T47D (cell line): ENCODE data around the gene ARMC9.
"Not testable (repeated sequence)": the region's sequence is repeated elsewhere in the genome, so short reads cannot be mapped to it uniquely, and the experiment has no call there.

ENCODE experiments used
- DNase-seq, 2 experiments: peaks; one replicate each; pipeline versions ENCODE4 v3.0.0 to v3.0.0-alpha.2; 2011 to 2012; ENCODE audit warnings: low read depth in 1 of 2, low spot score in 1 of 2
- JUND ChIP-seq: IDR thresholded peaks from 2 replicates; pipeline ENCODE4 v1.6.1; 2012; ENCODE audit warnings: low read depth
- in situ Hi-C: cut with HindIII; loops from 2 replicates; pipeline ENCODE4 v1.10.0; 2016; ENCODE audit warnings: low sequenced_read_pairs, low pct_unique_long_range_greater_than_20kb

ARMC9 gene

DNA sequence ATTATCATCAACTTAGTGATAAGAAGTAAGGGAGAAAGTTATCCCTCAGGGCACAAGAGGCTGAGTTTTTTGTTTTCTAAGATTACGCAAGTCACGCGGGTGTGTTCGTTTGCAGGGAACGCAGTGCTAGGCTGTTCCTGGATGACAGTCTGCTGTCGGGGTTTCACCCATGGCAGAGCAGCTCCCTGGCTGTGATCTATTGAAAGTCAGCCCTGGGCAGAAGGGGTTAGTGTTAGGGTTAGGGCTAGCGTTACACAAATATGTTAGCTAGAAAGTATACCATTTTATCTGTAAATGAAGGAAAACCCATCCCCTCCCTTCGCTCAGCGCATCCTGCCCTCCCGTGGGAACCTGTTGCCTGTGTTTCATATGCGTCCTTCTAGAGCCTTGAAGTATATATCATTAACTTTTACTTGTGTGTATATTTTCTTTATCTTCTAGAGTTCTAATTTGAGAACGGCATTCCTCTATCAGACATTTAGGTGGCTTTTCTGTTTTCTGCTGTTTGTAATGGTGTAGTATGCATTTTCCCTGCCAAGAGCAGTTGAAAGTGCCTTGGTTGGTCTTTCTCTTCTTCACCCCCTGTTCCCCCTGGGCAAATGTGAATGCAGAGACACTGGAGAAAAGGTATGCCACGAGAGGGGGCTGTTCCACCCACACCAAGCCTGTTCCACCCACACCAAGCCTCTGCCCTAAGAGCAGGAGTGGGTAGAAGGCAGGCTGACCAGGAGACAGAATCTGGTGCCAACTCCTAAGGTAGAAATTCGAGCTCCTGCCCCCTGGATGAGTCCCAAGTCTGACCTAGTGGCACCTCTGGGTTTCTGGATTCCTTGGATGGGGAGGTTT is 47.0 kb downstream of the ARMC9 start:
- peak in 1 of 2 experiments; percentile 44 for DNase-seq

DNA sequence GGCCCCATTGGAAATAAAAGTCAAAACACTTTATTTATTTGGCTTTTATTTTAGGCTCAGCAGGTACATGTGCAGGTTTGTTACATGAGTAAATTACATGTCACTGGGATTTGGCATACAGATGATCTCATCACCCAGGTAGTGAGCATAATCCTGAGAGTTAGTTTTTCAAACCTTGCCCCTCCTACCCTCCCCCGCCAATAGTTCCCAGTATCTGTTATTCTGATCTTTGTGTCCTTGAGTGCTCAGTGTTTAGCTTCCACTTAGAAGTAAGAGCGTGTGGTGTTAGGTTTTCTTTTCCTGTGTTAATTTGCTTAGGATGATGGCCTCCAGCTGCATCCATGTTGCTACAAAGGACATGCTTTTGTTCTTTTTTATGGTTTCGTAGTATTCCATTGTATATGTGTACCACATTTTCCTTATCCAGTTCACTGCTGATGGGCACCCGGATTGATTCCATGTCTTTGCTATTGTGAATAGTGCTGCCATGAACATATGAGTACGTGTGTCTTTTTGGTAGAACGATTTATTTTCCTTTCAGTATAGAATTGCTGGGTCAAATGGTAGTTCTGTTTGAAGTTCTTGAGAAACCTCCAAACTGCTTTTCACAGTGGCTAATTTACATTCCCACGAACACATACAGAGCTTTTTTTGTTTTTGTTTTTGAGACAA is 47.9 kb downstream of the ARMC9 start:
- no peak for DNase-seq
- no peak for TF ChIP-seq JUND
- in situ Hi-C loops, result no loop called here

More for the DNA sequence above, 47.0 kb downstream of the ARMC9 start:
- TF ChIP-seq JUND, result no peak
- in situ Hi-C loops, result no loop called here

DNA sequence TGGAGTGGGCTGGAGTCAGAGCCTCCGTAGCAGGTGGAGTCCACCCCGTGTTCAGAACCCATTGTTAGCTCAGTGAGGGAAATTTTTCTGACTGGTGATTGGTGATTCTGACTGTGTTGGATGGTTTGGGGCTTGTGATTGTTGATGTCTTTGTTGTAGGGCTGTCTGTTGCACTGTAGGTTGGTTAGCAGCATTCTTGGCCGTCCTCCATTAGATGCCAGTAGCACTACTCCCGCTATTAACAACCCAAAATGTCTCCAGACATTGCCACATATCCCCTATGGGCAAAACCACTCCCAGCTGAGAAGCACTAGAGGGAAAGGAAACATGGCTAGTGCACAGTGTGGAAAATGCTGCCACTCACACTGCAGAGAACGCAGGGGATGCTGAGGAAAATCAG is 51.7 kb downstream of the ARMC9 start:
- in situ Hi-C loops, result no loop called here
- TF ChIP-seq JUND, result no peak
- no peak for DNase-seq

- DNase-seq, result no peak
- in situ Hi-C loops, result no loop called here
- TF ChIP-seq JUND, result no peak
These were observed 52.3 kb downstream of the ARMC9 start for GRCh38 chr2:231250698-231251097.

DNA sequence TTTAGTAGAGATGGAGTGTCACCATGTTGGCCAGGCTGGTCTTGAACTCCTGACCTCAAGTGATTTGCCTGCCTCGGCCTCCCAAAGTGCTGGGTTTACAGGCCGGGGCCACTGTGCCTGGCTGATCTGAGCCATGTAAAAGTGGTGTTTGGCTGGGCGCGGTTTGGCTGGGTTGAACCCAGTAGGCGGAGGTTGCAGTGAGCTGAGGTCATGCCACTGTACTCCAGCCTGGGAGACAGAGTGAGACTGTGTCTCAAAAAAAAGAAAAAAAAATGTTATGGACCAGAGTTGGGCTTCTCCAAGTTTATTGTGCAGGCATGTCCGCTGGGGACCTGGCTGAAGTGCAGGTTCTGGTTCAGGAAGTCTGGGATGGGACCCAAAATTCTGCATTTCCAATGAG is 54.9 kb downstream of the ARMC9 start:
- DNase-seq, in situ Hi-C loops: not testable (repeated sequence)

DNA sequence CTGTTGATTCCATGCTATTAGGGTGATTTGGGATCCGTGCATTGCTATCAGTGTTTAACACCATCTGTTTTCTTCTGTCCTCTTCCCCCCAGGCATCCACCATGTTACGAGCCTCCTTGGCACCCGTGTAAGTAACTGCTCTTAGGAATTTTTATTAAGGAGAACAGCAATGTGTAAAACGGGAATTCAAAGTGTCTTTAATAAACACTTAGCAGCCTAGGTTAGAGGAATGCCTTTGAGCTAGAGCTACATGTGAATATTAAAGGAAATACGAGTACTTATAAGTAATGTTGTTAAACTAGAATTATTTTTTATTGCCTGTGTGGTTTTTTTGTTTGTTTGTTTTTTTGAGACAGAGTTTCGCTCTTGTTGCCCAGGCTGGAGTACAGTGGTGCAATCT is 58.1 kb downstream of the ARMC9 start:
- TF ChIP-seq JUND, result no peak
- no peak for DNase-seq
- in situ Hi-C loops, result no loop called here

DNA sequence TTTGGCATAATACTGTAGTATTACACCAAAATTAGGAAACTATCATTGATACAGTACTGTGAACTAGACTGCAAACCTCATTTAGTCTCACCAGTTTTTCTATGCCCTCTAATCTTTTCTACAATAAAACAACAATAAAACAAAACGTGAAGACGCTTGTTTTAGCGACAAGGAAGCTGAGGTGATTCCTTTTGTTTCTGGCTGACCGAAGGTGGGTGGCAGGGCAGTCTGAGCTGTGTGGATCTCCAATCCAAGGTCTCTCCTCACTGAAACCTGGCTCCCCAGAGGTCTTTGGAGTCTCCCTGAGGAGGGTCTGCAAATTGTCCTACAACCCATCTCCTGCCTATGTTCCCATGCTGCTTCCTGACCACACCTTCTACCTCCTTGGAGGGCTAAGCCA is 59.3 kb downstream of the ARMC9 start:
- no peak for TF ChIP-seq JUND
- in situ Hi-C loops, result no loop called here
- no peak for DNase-seq

DNA sequence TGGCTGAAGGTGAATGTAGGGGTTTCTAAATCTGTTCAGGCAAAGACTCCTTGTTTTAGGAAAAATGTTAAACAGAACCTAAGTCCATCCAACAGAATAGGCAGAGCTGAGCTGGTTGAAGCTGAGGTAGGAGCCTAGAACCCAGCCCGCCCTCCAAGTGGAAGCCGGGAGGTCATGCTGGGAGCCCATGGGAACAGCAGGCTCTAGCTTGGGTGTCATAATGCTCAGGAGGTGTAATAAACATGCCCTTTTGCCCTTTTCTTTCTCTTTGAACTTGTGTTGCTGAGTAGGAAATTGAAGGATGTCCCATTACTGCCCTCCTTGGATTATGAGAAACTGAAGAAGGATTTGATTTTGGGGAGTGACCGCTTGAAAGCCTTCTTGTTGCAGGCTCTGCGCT is 60.3 kb downstream of the ARMC9 start:
- DNase-seq, result no peak
- in situ Hi-C loops, result no loop called here
- no peak for TF ChIP-seq JUND

GRCh38 chr2:231259104-231259503 is 60.7 kb downstream of the ARMC9 start:
- DNase-seq, result no peak
- in situ Hi-C loops, result no loop called here
- TF ChIP-seq JUND, result no peak

GRCh38 chr2:231260442-231261208 is 62.2 kb downstream of the ARMC9 start:
- no peak for TF ChIP-seq JUND
- in situ Hi-C loops, result no loop called here
- no peak for DNase-seq

GRCh38 chr2:231263118-231263831 is 64.8 kb downstream of the ARMC9 start:
- DNase-seq, result no peak
- no peak for TF ChIP-seq JUND
- in situ Hi-C loops, result no loop called here
